Ishikawa (cell line): ENCODE measurements around the gene C19orf53.

Source experiments
- CEBPB ChIP-seq: IDR thresholded peaks from 2 replicates; pipeline ENCODE4 v1.6.1; 2012
- CREB1 ChIP-seq: IDR thresholded peaks from 2 replicates; pipeline ENCODE4 v1.6.1; 2012; ENCODE audit warnings: low read depth
- EP300 ChIP-seq: IDR thresholded peaks from 2 replicates; pipeline ENCODE4 v1.6.1; 2012; ENCODE audit warnings: borderline replicate concordance
- FOXM1 ChIP-seq: IDR thresholded peaks from 2 replicates; pipeline ENCODE4 v1.6.1; 2012; ENCODE audit warnings: low read depth, borderline replicate concordance
- MAX ChIP-seq: IDR thresholded peaks from 2 replicates; pipeline ENCODE4 v1.6.1; 2012
- RAD21 ChIP-seq: IDR thresholded peaks from 2 replicates; pipeline ENCODE4 v1.6.1; 2012; ENCODE audit warnings: low read depth

- TF ChIP-seq RAD21 (no peak), EP300 (no peak), MAX (no peak), FOXM1 (no peak), CEBPB (no peak), CREB1 (no peak)
Observed at GRCh38 chr19:13727798-13728197, 46.5 kb upstream of the C19orf53 start.
